C4-2B (cell line): ENCODE data around the gene DSC2.

Experiments
- CTCF ChIP-seq: fragments of 450-650 bp; conservative IDR thresholded peaks from 2 replicates; pipeline ENCODE4 v1.5.1; 2017; ENCODE audit warnings: mild to moderate bottlenecking
- ZFX ChIP-seq: fragments of 450-650 bp; IDR thresholded peaks from 2 replicates; pipeline ENCODE4 v1.6.1; 2017

- no peak for TF ChIP-seq CTCF
- TF ChIP-seq ZFX, result no peak
Observed at GRCh38 chr18:31034541-31034940, 67.7 kb downstream of the DSC2 start.
